Natural killer cell (primary cell): ENCODE measurements around the gene PABPN1L. TPM values are rescaled to one million over a fixed set of nuclear protein-coding genes. Genes with fewer than 3 reads are reported as not detected.

ENCODE experiments used
- ATAC-seq, 3 donors: fragments of 150-1000 bp in 2 of 3; fragments of 200-7000 bp in 1 of 3; cut with Tn5 transposase; 1 replicate in 1 of 3; 2 replicates in 2 of 3; pipeline ENCODE4 v1.10.0; 2021; ENCODE audit warnings: mild to moderate bottlenecking in 2 of 3, moderate library complexity in 2 of 3
- DNase-seq, 2 donors: peaks; one replicate each; pipeline versions ENCODE4 v3.0.0 to v3.0.0-alpha.2; 2013 to 2021; ENCODE audit warnings: mixed read lengths in 1 of 2
- H3K27ac ChIP-seq: one replicate; pipeline ENCODE4 v1.5.1; 2013; ENCODE audit warnings: mild to moderate bottlenecking, low read length
- H3K27me3 ChIP-seq: one replicate; pipeline ENCODE4 v1.6.1; 2013; ENCODE audit warnings: low read length; ENCODE audit not compliant: control insufficient read depth, insufficient read depth
- H3K36me3 ChIP-seq: one replicate; pipeline ENCODE4 v1.6.1; 2013; ENCODE audit warnings: low read length; ENCODE audit not compliant: control insufficient read depth, insufficient read depth
- H3K4me1 ChIP-seq: one replicate; pipeline ENCODE4 v1.6.1; 2013; ENCODE audit warnings: low read length; ENCODE audit not compliant: control insufficient read depth, insufficient read depth
- H3K4me3 ChIP-seq: one replicate; pipeline ENCODE4 v1.5.1; 2013; ENCODE audit warnings: low read length
- H3K9me3 ChIP-seq: one replicate; pipeline ENCODE4 v1.6.1; 2013; ENCODE audit warnings: low read length; ENCODE audit not compliant: control insufficient read depth, insufficient read depth
- H3K27ac Mint-ChIP-seq, 2 donors: one replicate each; pipeline ENCODE4 v1.8.0; 2022; ENCODE audit warnings: mild to moderate bottlenecking in 2 of 2, mixed read lengths in 2 of 2, moderate library complexity in 1 of 2
- H3K27me3 Mint-ChIP-seq, 2 donors: one replicate each; pipeline ENCODE4 v1.8.0; 2022; ENCODE audit warnings: low read depth in 2 of 2, mixed read lengths in 2 of 2
- H3K36me3 Mint-ChIP-seq: one replicate; pipeline ENCODE4 v1.8.0; 2022; ENCODE audit warnings: mixed read lengths
- H3K4me1 Mint-ChIP-seq, 2 donors: one replicate each; pipeline ENCODE4 v1.8.0; 2022; ENCODE audit warnings: mixed read lengths in 2 of 2
- H3K4me3 Mint-ChIP-seq: one replicate; pipeline ENCODE4 v1.8.0; 2022; ENCODE audit warnings: mild to moderate bottlenecking, moderate library complexity, mixed read lengths
- H3K9me3 Mint-ChIP-seq, 2 donors: one replicate each; pipeline ENCODE4 v1.8.0; 2022; ENCODE audit warnings: mixed read lengths in 2 of 2
- CTCF ChIP-seq: fragments of 200-600 bp; IDR thresholded peaks from one replicate; pipeline ENCODE4 v1.8.0; 2022; ENCODE audit warnings: antibody characterized with exemption
- WGBS: methylation state at CpG from one replicate; pipeline ENCODE4 v1.1.7; 2013; ENCODE audit warnings: missing lambda C conversion rate; ENCODE audit not compliant: insufficient coverage; 5-methylcytosine and 5-hydroxymethylcytosine counted together
- intact Hi-C: fragments of 100-400 bp; cut with micrococcal nuclease; formaldehyde crosslinking; loops from one replicate; pipeline ENCODE4 v1.14.2; 2022
- total RNA-seq, 4 donors: library from RNA; stranded (reverse); fragments of 120-200 nt in 1 of 4; gene quantifications; one replicate each; pipeline versions ENCODE4 v1.2.3 to v1.2.4, GENCODE V29; 2013 to 2022

PABPN1L gene
- total RNA-seq, 3 donors from 2014 or later (not counting 1 experiment from before 2014, with no cell fraction given), result 0.43 TPM; not detected in 2

GRCh38 chr16:88857728-88858339 lies 8.6 kb downstream of the PABPN1L start:
- ATAC-seq, result peak; percentile 28 to 37 (median 36)
- DNase-seq, result peak; percentile 54 to 85
- Histone ChIP-seq H3K9me3 (no peaks in the 10 kb centered on the region), H3K36me3 (peaks cover 22% of the 10 kb centered on the region), H3K27me3 (no peaks in the 10 kb centered on the region), H3K27ac (no peak overlapping the region), H3K4me3 (peak overlapping the region; percentile 97), H3K4me1 (peaks cover 43% of the 10 kb centered on the region)
- H3K4me1 Mint-ChIP-seq, result peaks cover 18 to 27% of the 10 kb centered on the region in 2 donors
- H3K27me3 Mint-ChIP-seq, result no peaks in the 10 kb centered on the region
- intact Hi-C loops, result loop anchor here (2.0 to 5.0 kb wide), 3 partner anchors 45 to 299 kb away; no protein-coding TSS in a partner anchor
- no peaks in the 10 kb centered on the region for H3K9me3 Mint-ChIP-seq
- H3K4me3 Mint-ChIP-seq, result peak overlapping the region; percentile 97
- H3K27ac Mint-ChIP-seq, result peak overlapping the region; percentile 91 to 93
- peak; percentile 63 for TF ChIP-seq CTCF
- WGBS, result 15% methylated on average over 12 of the region's 12 CpGs
- no peaks in the 10 kb centered on the region for H3K36me3 Mint-ChIP-seq

- ATAC-seq (peak; percentile 90 to 98 (median 92)), DNase-seq (peak; percentile 99 to 100)
- WGBS, result under 1% methylated on average over 87 of the region's 87 CpGs
- H3K36me3 Mint-ChIP-seq, result no peaks in the 10 kb centered on the region
- H3K27ac Mint-ChIP-seq, result peak within 1 kb of the TSS; percentile 91 to 93
- intact Hi-C loops, result loop anchor here (2.0 to 5.0 kb wide), 2 partner anchors 44 to 120 kb away; no protein-coding TSS in a partner anchor
- peaks cover 23 to 33% of the 10 kb centered on the region in 2 donors for H3K4me1 Mint-ChIP-seq
- H3K27me3 ChIP-seq, result no peaks in the 10 kb centered on the region
- H3K27me3 Mint-ChIP-seq, result no peaks in the 10 kb centered on the region
- H3K36me3 ChIP-seq, result peaks cover 22% of the 10 kb centered on the region
- H3K4me3 ChIP-seq, result peak within 1 kb of the TSS; percentile 97
- H3K27ac ChIP-seq, result peak within 1 kb of the TSS; percentile 68
- H3K4me3 Mint-ChIP-seq, result peak within 1 kb of the TSS; percentile 97
- H3K9me3 Mint-ChIP-seq, result no peaks in the 10 kb centered on the region
- no peaks in the 10 kb centered on the region for H3K9me3 ChIP-seq
- TF ChIP-seq CTCF, result no peak
- peaks cover 43% of the 10 kb centered on the region for H3K4me1 ChIP-seq
Observed at GRCh38 chr16:88856828-88857727, 9.4 kb downstream of the PABPN1L start, which contains the start of the genes GALNS and TRAPPC2L. Gene GALNS, minus strand, starts transcription at chr16:88856947. Its CDS starts 70 bp downstream, at chr16:88856877. Gene TRAPPC2L, plus strand, starts transcription at chr16:88857127. Its CDS starts 24 bp downstream, at chr16:88857151.

GRCh38 chr16:88856122-88856827 lies 10.2 kb downstream of the PABPN1L start:
- peak; percentile 35 to 49 (median 40) for ATAC-seq
- 33% methylated on average over 41 of the region's 53 CpGs for WGBS
- Mint-ChIP-seq H3K9me3 (no peaks in the 10 kb centered on the region), H3K4me3 (peak overlapping the region; percentile 97), H3K4me1 (peaks cover 25 to 36% of the 10 kb centered on the region in 2 donors), H3K36me3 (no peaks in the 10 kb centered on the region), H3K27ac (peak overlapping the region; percentile 91 to 93), H3K27me3 (no peaks in the 10 kb centered on the region)
- Histone ChIP-seq H3K9me3 (no peaks in the 10 kb centered on the region), H3K27me3 (no peaks in the 10 kb centered on the region), H3K4me3 (peak overlapping the region; percentile 23), H3K4me1 (peaks cover 43% of the 10 kb centered on the region), H3K36me3 (peaks cover 22% of the 10 kb centered on the region), H3K27ac (peak overlapping the region; percentile 43)
- no peak for TF ChIP-seq CTCF
- DNase-seq, result no peak
- intact Hi-C loops, result loop anchor here (2.0 to 5.0 kb wide), 2 partner anchors 43 to 119 kb away; no protein-coding TSS in a partner anchor
